ENCODE measurements around the gene ADRB1. TPM values are rescaled to one million over a fixed set of nuclear protein-coding genes. Genes with fewer than 3 reads are reported as not detected.

The ADRB1 gene
- total RNA-seq, 1 experiment from 2014 or later = 0.06 TPM

DNA sequence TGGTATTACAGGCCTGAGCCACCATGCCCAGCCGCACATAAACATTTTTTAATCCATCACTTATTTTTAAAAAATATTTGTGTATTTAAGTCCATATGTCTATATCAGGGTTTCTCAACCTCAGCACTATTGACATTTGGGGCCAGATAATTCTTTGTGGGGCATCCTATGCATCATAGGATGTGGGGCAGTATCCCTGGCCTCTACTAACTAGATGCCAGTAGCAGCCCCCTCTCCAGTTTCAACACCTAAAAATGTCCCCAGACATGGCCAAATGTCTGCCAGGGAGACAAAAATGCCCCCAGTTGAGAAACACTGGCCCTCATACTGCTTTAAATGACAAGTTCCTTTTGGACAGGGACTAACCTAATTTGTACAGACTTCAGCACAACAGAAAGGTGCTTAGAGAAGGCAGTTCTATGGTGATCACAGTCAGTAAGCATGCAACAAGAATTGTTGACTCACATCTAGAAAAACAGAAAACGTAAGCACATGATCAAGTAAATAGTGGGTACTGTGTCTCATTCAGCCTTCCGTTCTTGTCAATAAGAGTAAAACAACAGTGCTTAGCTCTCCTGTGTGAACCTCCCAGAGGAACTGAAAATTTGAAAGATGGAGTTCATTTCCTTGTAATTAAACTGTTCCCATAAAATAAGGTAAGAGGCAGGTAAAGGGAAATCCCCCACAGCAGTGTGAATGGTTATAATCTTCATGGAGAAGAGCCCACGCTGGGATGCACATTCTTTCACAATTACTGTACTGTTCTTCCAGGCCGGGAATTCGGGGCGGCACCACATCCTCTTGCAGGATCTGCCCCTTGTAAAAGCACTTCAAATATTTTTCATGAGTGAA, 17.3 kb upstream of the ADRB1 start:
- DNase-seq (ENCODE audit: low read depth) = peak; percentile 85

DNA sequence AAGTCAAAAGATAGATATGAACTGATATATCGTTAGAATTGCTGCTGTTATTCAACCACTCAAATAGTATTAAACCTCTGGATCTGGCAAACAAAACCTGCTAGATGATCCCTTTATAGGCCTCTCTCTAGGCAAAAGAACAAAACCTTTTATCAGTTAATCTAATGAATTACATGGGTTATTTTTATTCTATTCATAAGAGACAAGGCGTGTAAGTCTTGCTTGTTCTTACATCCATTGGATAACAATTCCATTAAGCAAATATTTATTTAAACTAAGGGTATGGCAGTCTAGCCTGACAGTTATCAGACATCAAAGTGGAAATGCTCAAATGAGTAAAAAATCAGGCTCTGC, 16.6 kb upstream of the ADRB1 start:
- no peak for DNase-seq (ENCODE audit: low read depth)

DNA sequence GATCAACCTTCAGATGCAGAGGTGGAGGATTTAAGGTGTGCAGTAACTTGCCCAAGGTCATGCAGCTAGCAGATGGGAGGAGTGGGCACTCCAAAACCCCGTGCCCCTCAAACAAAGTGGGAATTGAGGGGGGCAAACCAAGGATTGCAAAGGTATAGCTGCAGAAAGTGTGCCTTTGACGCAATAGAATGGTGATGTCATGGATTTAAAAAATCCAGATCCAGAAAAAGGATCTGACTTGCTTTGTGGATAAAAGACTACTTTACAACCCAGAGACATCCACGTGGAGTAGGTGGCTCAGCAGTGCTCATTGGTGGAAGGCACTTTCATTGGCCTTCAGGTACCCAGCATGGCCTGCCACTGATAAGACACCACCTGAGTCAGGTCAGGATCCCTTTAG, 15.7 kb upstream of the ADRB1 start:
- DNase-seq (ENCODE audit: low read depth) = no peak

DNA sequence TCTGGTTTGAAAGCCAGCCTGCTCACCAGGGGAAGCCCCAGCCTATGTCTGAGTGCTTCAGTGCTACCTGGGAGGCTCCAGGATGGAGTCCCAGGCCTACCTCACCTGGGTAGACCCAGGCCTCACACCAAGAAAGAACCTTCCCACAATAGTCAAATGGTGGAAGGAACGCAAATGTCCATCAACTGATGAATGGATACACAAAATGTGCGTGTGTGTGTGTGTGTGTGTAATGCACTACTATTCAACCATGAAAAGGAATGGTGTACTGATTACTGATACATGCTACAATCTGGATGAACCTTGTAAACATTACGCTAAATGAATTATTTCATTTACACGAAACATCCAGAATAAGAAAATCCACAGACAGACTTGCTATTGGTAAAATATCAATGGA, 15.2 kb upstream of the ADRB1 start:
- no peak for DNase-seq (ENCODE audit: low read depth)

DNA sequence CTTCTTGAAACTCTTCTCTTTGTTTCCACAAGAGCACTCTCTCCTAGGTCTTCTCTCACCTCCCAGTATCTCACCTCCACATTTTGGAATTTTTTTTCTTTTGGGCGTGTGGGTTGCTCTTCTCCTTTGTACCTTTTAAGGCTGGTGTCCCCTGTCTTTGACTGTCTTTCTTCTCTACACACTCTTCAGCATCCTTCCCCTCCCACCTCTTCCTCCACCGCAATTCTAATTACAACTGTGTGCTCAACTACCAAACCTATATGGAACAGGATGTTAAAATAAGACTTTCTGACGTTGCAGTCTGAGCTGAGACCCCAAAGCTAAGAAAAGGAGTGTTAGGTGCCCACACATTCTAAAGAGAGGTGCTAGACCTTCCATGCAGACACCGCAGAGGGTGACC, 14.0 kb upstream of the ADRB1 start:
- no peak for DNase-seq (ENCODE audit: low read depth)

DNA sequence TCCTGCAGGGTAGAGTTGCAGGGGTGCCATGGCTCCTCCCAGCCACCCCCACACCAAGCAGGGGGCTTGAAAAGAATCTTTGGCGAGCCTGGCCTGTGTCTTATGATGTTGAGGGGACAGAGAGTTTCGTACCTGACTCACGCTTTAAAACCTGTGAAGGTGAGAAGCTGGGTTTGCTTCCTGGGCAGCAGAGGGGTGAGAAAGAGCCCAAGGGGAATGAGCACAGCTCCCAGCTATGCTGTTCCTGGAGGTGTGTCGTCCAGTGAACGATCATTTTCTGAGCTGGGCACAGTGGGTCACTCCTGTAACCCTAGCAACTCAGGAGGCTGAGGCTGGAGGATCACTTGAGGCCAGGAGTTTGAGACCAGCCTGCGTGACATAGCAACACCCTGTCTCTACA, 13.5 kb upstream of the ADRB1 start:
- DNase-seq (ENCODE audit: low read depth) = no peak

DNA sequence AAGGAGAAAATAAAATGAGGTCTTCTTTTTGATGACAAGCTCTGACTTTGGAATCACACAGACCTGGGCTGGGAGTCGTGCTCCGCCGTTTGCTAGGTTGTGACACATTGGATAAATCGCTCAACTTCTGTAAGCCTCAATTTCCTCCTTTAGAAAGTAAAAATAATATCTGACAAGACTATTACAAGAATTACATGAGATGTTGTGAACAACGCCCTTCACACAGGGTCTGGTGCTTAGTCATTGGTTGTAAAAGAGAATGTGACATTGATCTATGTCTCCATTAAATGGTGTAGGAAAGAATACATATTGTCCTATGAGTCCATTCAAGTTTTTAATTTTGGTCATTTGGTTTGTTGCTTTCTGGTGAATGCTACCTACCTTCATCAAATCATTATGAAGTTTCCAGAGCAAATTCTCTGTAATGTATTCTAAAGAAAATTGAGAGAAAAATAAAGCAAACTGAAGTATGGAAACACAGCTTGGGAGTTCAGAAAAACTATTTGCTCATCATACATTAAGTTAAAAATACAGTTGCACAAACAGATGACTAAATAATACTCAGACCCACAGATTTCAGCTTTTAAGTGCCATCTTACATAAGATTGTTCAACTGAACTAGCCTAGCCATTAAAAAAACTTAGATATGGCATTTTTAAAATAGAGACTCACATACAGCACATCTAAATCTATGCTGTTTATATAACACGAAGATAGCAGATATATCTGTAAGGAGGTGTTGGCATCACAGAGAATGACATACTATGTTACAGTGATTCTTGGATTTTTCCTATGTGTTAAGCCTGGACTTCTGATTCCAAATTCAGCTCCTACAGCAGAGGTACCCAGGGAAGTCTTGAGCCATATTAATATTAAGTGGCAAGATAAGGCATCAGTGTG, 12.3 kb upstream of the ADRB1 start:
- no peak for DNase-seq (ENCODE audit: low read depth)

DNA sequence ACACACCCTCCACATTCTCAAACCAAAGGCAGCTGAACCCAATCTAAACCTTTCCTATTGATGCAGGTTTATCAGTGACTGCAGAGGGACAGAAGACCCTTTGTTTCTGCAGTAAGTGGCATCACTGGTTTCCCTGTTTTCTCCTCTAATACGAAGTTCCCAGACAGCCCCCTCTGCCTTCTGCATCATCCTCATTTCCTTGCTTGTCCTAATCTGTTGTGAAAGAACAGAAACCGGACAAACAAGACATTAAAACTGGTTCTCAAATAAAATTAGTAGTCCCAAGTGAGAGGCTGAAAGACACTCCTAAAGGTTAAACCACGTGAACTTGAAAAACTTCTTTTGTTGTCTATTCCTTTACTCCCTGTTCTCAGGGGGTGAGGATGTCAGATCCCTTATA, 10.1 kb upstream of the ADRB1 start:
- DNase-seq (ENCODE audit: low read depth) = no peak

DNA sequence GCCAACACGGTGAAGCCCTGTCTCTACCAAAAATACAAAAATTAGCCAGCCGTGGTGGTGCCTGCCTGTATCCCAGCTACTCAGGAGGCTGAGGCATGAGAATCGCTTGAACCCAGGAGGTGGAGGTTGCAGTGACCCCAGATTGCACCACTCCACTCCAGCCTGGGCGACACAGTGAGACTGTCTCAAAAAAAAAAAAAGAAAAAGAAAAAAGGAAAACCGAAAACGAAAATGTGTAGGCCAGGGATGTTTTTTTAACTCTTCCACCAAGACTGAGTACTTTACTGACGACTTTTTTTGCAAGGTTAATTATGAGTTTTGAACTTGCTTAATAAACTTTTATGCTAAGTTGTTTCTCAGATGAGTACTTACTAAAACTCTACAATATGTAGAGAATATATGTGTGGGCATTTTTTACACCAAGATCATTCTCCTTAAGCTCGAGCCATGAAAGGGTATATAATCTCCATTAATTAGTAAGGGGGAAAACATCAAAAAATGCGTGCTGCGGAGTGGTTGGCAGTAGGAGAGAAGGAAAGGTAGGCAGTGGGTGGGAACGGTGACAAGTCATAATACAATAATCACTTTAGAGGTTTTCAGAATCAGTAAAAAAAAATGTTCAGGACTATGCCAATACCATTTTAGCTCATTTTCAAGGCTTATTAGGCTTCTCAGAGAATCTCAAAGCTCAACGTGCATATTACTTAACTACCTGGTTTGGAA, 8.6 kb upstream of the ADRB1 start:
- no peak for DNase-seq (ENCODE audit: low read depth)

DNA sequence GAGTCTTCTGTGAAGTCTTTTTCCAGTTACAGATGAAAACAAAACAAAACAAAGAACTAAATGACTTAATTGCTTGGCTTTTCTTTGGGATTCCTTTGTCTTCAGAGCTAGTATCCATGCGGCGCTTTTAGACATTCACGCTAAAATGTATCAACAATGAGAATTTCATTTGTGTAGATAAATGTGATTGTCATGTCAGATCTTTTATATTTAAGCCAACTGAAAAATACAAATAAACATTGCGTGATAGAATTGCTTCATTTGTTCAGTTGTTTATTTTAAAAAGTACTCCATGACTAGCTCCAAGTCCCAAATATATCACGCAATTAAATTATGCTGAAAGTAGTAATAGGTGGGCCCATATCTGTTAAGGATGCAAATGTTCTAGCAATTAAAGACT, 7.9 kb upstream of the ADRB1 start:
- DNase-seq (ENCODE audit: low read depth) = no peak

DNA sequence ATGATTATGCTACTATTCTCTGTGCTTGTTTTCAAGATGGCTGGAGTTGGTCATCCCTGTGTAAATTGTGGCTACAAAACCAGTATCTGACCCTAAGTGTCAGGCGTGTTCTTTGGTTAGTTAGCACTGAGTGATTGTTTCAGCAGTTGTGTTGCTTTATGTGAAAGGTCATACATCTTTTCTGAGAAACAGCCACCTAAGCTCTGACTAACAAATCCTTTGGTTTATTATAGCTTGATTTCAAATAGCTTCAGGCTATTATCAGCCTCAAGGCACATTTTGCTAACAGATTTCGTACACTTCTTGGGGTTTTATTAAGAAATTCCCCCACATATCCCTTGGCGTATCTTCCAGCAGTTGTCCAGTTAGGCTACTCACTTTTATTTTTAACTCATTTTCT, 4.8 kb upstream of the ADRB1 start:
- no peak for DNase-seq (ENCODE audit: low read depth)

DNA sequence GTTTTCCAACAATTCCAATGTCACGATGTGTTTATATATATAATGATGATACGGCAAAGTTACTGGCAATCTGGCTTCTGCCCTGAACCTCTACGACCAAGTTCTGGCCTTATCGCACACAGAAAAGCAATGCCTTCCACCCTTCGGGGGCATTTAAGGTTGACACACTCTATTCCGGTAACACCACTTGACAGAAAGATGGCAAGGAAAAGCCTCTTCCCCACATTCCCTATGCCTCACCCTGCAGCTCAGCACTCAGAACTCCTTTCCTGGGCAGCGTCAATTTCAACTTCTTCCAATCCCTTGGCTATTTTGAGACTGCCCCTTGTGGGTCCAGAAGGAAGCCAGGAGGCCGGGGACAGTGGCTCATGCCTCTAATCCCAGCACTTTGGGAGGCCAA, 2.5 kb upstream of the ADRB1 start:
- no peak for DNase-seq (ENCODE audit: low read depth)

DNA sequence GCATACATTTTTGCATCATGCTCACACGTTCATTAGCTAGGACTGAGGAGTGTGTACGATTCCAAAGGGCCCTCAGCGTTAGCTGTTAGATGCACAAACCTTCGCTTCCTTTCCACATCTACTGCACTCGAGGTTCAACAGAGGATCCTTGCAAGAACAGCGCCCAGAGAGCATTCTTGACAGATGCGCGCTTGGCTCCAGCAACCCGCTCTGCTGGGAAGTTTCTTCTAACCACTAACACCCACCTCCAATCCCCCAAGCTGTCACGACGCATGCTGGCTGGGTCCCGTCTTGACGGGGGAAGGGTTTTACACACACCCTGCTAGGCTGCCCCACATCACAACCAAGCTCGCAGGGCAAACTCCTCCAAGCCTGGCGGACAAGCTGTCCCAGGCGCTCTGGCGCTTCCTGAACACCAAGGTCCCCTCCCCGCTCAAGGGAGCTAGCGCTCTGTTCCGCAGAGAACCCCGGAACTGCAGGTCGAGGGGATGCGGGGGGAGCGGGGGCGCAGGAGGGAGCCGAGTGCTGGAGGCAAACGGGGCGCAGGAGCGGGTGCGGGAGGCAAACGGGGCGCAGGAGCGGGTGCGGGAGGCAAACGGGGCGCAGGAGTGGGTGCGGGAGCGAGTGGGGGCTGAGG, 653 bp upstream of the ADRB1 start:
- DNase-seq (ENCODE audit: low read depth) = no peak

DNA sequence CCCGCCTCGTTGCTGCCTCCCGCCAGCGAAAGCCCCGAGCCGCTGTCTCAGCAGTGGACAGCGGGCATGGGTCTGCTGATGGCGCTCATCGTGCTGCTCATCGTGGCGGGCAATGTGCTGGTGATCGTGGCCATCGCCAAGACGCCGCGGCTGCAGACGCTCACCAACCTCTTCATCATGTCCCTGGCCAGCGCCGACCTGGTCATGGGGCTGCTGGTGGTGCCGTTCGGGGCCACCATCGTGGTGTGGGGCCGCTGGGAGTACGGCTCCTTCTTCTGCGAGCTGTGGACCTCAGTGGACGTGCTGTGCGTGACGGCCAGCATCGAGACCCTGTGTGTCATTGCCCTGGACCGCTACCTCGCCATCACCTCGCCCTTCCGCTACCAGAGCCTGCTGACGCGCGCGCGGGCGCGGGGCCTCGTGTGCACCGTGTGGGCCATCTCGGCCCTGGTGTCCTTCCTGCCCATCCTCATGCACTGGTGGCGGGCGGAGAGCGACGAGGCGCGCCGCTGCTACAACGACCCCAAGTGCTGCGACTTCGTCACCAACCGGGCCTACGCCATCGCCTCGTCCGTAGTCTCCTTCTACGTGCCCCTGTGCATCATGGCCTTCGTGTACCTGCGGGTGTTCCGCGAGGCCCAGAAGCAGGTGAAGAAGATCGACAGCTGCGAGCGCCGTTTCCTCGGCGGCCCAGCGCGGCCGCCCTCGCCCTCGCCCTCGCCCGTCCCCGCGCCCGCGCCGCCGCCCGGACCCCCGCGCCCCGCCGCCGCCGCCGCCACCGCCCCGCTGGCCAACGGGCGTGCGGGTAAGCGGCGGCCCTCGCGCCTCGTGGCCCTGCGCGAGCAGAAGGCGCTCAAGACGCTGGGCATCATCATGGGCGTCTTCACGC, 825 bp downstream of the ADRB1 start:
- DNase-seq (ENCODE audit: low read depth) = no peak

DNA sequence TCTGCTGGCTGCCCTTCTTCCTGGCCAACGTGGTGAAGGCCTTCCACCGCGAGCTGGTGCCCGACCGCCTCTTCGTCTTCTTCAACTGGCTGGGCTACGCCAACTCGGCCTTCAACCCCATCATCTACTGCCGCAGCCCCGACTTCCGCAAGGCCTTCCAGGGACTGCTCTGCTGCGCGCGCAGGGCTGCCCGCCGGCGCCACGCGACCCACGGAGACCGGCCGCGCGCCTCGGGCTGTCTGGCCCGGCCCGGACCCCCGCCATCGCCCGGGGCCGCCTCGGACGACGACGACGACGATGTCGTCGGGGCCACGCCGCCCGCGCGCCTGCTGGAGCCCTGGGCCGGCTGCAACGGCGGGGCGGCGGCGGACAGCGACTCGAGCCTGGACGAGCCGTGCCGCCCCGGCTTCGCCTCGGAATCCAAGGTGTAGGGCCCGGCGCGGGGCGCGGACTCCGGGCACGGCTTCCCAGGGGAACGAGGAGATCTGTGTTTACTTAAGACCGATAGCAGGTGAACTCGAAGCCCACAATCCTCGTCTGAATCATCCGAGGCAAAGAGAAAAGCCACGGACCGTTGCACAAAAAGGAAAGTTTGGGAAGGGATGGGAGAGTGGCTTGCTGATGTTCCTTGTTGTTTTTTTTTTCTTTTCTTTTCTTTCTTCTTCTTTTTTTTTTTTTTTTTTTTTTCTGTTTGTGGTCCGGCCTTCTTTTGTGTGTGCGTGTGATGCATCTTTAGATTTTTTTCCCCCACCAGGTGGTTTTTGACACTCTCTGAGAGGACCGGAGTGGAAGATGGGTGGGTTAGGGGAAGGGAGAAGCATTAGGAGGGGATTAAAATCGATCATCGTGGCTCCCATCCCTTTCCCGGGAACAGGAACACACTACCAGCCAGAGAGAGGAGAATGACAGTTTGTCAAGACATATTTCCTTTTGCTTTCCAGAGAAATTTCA, 1.7 kb downstream of the ADRB1 start:
- no peak for DNase-seq (ENCODE audit: low read depth)

DNA sequence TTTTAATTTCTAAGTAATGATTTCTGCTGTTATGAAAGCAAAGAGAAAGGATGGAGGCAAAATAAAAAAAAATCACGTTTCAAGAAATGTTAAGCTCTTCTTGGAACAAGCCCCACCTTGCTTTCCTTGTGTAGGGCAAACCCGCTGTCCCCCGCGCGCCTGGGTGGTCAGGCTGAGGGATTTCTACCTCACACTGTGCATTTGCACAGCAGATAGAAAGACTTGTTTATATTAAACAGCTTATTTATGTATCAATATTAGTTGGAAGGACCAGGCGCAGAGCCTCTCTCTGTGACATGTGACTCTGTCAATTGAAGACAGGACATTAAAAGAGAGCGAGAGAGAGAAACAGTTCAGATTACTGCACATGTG, 2.4 kb downstream of the ADRB1 start:
- DNase-seq (ENCODE audit: low read depth) = no peak

DNA sequence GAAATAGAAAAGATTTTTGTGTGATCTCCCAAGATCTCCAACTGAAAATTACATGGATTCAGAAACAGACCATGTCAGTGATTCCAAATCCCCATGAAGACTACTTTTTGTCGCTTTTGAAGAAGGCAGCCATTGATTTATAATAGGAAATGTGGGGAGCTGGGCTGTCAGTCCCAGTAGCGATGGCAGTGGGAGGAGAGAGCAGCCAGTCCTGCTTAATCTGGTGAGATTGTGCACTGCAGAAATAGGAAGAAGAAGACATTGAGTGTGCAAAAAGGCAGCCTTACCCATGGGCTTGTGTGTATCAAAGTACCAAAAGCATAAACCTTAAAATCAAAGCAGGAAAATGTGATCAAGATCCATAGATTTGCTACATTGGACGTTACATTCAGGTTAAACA, 4.8 kb downstream of the ADRB1 start:
- DNase-seq (ENCODE audit: low read depth) = no peak

DNA sequence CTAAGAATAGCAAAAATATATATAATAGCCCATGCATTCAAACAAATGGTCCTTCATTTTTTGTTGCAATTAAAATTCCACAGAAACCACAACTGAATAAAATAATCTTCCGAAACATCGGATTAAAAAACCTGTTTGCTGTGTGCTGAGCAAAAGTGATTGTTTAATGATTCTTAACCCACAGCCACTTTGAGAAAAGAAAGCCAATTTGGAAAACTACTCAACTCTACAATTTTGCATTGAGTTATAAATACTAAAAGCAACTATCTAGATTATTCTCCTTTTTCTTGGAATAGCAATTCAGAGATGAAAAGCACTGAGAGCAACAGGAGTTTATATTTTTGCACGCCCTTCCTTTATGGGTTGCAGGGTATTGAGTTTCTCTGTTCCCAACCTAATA, 8.0 kb downstream of the ADRB1 start:
- DNase-seq (ENCODE audit: low read depth) = no peak

DNA sequence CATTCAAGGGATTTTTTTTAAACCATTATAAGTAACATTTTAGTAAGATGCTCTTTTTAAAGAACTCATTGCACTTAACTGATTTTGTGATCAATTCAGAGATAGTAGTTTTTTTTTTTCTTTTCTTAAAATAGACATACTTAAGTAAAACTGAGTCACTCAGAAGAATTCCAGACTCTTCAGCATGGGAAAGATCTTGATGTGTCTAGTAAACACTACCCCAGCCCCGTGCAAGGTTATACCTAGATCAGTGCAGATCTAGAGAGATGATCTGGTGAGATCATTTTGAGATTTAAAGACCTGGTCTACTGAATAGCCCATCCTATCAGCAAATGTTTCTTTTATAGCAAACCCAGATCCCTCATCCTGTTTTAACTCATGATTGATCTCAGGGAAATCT, 8.6 kb downstream of the ADRB1 start:
- no peak for DNase-seq (ENCODE audit: low read depth)
